ENCODE measurements around the gene CDH5. TPM values are rescaled to one million over a fixed set of nuclear protein-coding genes. Genes with fewer than 3 reads are reported as not detected.

The CDH5 gene
- total RNA-seq, 1 experiment from 2014 or later: not detected

- Histone ChIP-seq H3K36me3 (no peaks in the 10 kb centered on the region), H3K27ac (no peak overlapping the region), H3K9me3 (replicated peaks) (no peaks in the 10 kb centered on the region; the same call in 1 of the 2 replicates), H3K4me3 (no peak overlapping the region), H3K27me3 (replicated peaks) (peaks cover 11% of the 10 kb centered on the region; the same call in 1 of the 2 replicates), H3K4me1 (replicated peaks) (no peaks in the 10 kb centered on the region)
- peak in 1 of 2 experiments; percentile 22 for DNase-seq (ENCODE audit: low read depth in 1 of 2, low spot score in 2 of 2)
Measured at GRCh38 chr16:66416939-66417700, 50.6 kb downstream of the CDH5 start.

GRCh38 chr16:66418165-66418962 is 51.9 kb downstream of the CDH5 start:
- peak in 1 of 2 experiments; percentile 28 for DNase-seq (ENCODE audit: low read depth in 1 of 2, low spot score in 2 of 2)
- Histone ChIP-seq H3K4me3 (no peak overlapping the region), H3K9me3 (replicated peaks) (no peaks in the 10 kb centered on the region; the same call in 1 of the 2 replicates), H3K27me3 (replicated peaks) (peaks cover 11% of the 10 kb centered on the region; the same call in 1 of the 2 replicates), H3K36me3 (no peaks in the 10 kb centered on the region), H3K4me1 (replicated peaks) (no peaks in the 10 kb centered on the region), H3K27ac (no peak overlapping the region)

GRCh38 chr16:66419527-66419926 is 53.0 kb downstream of the CDH5 start:
- Histone ChIP-seq H3K27me3 (replicated peaks) (peaks cover 20% of the 10 kb centered on the region), H3K36me3 (no peaks in the 10 kb centered on the region), H3K4me3 (no peak overlapping the region), H3K27ac (no peak overlapping the region), H3K9me3 (replicated peaks) (no peaks in the 10 kb centered on the region), H3K4me1 (replicated peaks) (no peaks in the 10 kb centered on the region)
- peak in 1 of 2 experiments; percentile 33 for DNase-seq (ENCODE audit: low read depth in 1 of 2, low spot score in 2 of 2)

- no peaks in the 10 kb centered on the region for H3K9me3 ChIP-seq (replicated peaks)
- H3K36me3 ChIP-seq: no peaks in the 10 kb centered on the region
- no peak overlapping the region for H3K4me3 ChIP-seq
- no peak overlapping the region for H3K27ac ChIP-seq
- no peak for DNase-seq (ENCODE audit: low read depth in 1 of 2, low spot score in 2 of 2)
- no peaks in the 10 kb centered on the region for H3K4me1 ChIP-seq (replicated peaks)
- H3K27me3 ChIP-seq (replicated peaks): peaks cover 28% of the 10 kb centered on the region
Measured at GRCh38 chr16:66420396-66420795, 53.9 kb downstream of the CDH5 start.

- H3K27ac ChIP-seq: no peak overlapping the region
- no peaks in the 10 kb centered on the region for H3K9me3 ChIP-seq (replicated peaks)
- peaks cover 4% of the 10 kb centered on the region for H3K4me1 ChIP-seq (replicated peaks)
- H3K4me3 ChIP-seq: no peak overlapping the region
- peaks cover 40% of the 10 kb centered on the region for H3K27me3 ChIP-seq (replicated peaks)
- H3K36me3 ChIP-seq: no peaks in the 10 kb centered on the region
- no peak for DNase-seq (ENCODE audit: low read depth in 1 of 2, low spot score in 2 of 2)
Measured at GRCh38 chr16:66421891-66422290, 55.4 kb downstream of the CDH5 start.

- Histone ChIP-seq H3K27me3 (replicated peaks) (peaks cover 40% of the 10 kb centered on the region), H3K36me3 (no peaks in the 10 kb centered on the region), H3K27ac (no peak overlapping the region), H3K4me1 (replicated peaks) (peaks cover 4% of the 10 kb centered on the region), H3K4me3 (no peak overlapping the region), H3K9me3 (replicated peaks) (no peaks in the 10 kb centered on the region)
- DNase-seq (ENCODE audit: low read depth in 1 of 2, low spot score in 2 of 2): no peak
Measured at GRCh38 chr16:66422366-66422765, 55.9 kb downstream of the CDH5 start.

GRCh38 chr16:66423177-66423576 is 56.7 kb downstream of the CDH5 start:
- Histone ChIP-seq H3K27ac (no peak overlapping the region), H3K27me3 (replicated peaks) (peaks cover 48% of the 10 kb centered on the region)

GRCh38 chr16:66425651-66426050 is 59.2 kb downstream of the CDH5 start:
- Histone ChIP-seq H3K4me3 (no peak overlapping the region), H3K27me3 (replicated peaks) (peaks cover 70% of the 10 kb centered on the region), H3K4me1 (replicated peaks) (peaks cover 11% of the 10 kb centered on the region), H3K36me3 (no peaks in the 10 kb centered on the region), H3K9me3 (replicated peaks) (no peaks in the 10 kb centered on the region), H3K27ac (no peak overlapping the region)
- DNase-seq (ENCODE audit: low read depth in 1 of 2, low spot score in 2 of 2): no peak

More at GRCh38 chr16:66423177-66423576, 56.7 kb downstream of the CDH5 start:
- Histone ChIP-seq H3K36me3 (no peaks in the 10 kb centered on the region), H3K9me3 (replicated peaks) (no peaks in the 10 kb centered on the region), H3K4me3 (no peak overlapping the region), H3K4me1 (replicated peaks) (peaks cover 11% of the 10 kb centered on the region)
- no peak for DNase-seq (ENCODE audit: low read depth in 1 of 2, low spot score in 2 of 2)

- H3K4me3 ChIP-seq: peak overlapping the region; percentile 18; the same call in 1 of the 2 replicates
- H3K27me3 ChIP-seq (replicated peaks): peaks cover 70% of the 10 kb centered on the region
- H3K36me3 ChIP-seq: no peaks in the 10 kb centered on the region
- no peak for DNase-seq (ENCODE audit: low read depth in 1 of 2, low spot score in 2 of 2)
- peaks cover 11% of the 10 kb centered on the region for H3K4me1 ChIP-seq (replicated peaks)
- H3K9me3 ChIP-seq (replicated peaks): no peaks in the 10 kb centered on the region
- no peak overlapping the region for H3K27ac ChIP-seq
Measured at GRCh38 chr16:66426112-66427035, 59.9 kb downstream of the CDH5 start.

- Histone ChIP-seq H3K9me3 (replicated peaks) (no peaks in the 10 kb centered on the region), H3K27me3 (replicated peaks) (peaks cover 68% of the 10 kb centered on the region), H3K36me3 (no peaks in the 10 kb centered on the region), H3K4me1 (replicated peaks) (peaks cover 11% of the 10 kb centered on the region), H3K4me3 (peak within 1 kb of the TSS; percentile 18; the same call in 1 of the 2 replicates), H3K27ac (no peak within 1 kb of the TSS)
- DNase-seq (ENCODE audit: low read depth in 1 of 2, low spot score in 2 of 2): no peak
Measured at GRCh38 chr16:66427036-66427860, 60.8 kb downstream of the CDH5 start, which contains the start of gene BEAN1. Gene BEAN1 (plus strand): TSS chr16:66427295. CDS start chr16:66437677, 10,382 bp downstream.

- Histone ChIP-seq H3K4me3 (no peak overlapping the region), H3K27me3 (replicated peaks) (peaks cover 68% of the 10 kb centered on the region), H3K36me3 (no peaks in the 10 kb centered on the region), H3K27ac (no peak overlapping the region), H3K4me1 (replicated peaks) (peaks cover 12% of the 10 kb centered on the region), H3K9me3 (replicated peaks) (no peaks in the 10 kb centered on the region)
- no peak for DNase-seq (ENCODE audit: low read depth in 1 of 2, low spot score in 2 of 2)
Measured at GRCh38 chr16:66427871-66428681, 61.6 kb downstream of the CDH5 start.

GRCh38 chr16:66428682-66429251 is 62.3 kb downstream of the CDH5 start:
- H3K4me3 ChIP-seq: no peak overlapping the region
- peaks cover 19% of the 10 kb centered on the region for H3K4me1 ChIP-seq (replicated peaks)
- H3K9me3 ChIP-seq (replicated peaks): no peaks in the 10 kb centered on the region
- H3K36me3 ChIP-seq: no peaks in the 10 kb centered on the region
- H3K27ac ChIP-seq: no peak overlapping the region
- H3K27me3 ChIP-seq (replicated peaks): peaks cover 66% of the 10 kb centered on the region
- DNase-seq (ENCODE audit: low read depth in 1 of 2, low spot score in 2 of 2): no peak

Measured in SJSA1 (cell line).